GM21723 (cell line): ENCODE data around the gene PDAP1.
"Not testable (repeated sequence)": the region's sequence is repeated elsewhere in the genome, so short reads cannot be mapped to it uniquely, and the experiment has no call there.

Experiments used
- ATAC-seq: cut with Tn5 transposase; IDR thresholded peaks from one replicate; pipeline ENCODE4 v1.9.1; 2021; ENCODE audit warnings: mild to moderate bottlenecking, moderate library complexity; ENCODE audit not compliant: unreplicated experiment

PDAP1 gene

GRCh38 chr7:99357701-99358490 lies 50.5 kb downstream of the PDAP1 start:
- ATAC-seq, result no peak

- ATAC-seq, result no peak
Measured at GRCh38 chr7:99355098-99355497, 53.3 kb downstream of the PDAP1 start.

GRCh38 chr7:99352247-99352646 lies 56.1 kb downstream of the PDAP1 start:
- no peak for ATAC-seq

GRCh38 chr7:99350641-99351040 lies 57.8 kb downstream of the PDAP1 start:
- not testable (repeated sequence) for ATAC-seq
